Activated naive CD4-positive, alpha-beta T cell (primary cell): Measurements from ENCODE around the gene FOXO6.

Experiments used
- DNase-seq, 4 experiments: peaks; one replicate each; lab custom pipeline; 2025; lab: John Stamatoyannopoulos, UW

FOXO6 gene

DNA sequence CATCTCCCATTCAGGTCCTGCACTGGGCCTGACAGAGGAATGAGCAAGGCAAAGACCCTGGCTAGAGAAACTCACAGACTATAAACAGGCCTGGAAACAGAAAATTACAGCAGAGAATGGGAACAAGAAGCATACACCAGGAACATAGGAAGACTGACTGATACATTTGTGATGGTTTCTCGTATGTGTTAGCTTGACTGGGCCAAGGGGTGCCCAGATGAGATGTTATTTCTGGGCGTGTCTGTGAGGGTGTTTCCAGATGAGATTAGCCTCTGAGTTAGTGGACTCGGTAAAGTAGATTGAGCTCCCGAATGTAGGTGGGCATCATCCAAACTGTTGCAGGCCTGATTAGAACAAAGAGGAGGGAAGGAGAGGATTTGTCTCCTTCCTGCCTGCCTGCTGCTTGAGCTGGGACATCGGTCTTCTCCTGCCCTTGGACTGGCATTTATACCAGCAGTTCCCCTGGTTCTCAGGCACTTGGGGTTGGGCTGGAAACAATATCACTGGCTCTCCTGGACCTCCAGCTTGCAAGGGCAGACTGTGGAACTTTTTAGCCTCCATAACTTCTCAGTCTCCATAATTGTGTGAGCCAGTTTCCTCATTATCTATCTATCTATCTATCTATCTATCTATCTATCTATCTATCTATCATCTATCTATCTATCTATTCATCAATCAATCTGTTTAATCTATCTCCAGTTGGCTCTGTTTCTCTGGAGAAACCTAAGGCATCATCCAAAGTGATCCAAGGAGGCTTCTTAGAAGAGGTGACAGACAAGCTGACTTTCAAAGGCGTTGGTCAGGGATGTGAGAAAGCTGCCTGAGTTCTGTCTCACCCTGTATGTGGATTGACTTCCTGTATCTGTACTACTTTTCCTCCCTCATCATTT lies 9.7 kb upstream of the FOXO6 start:
- no peak for DNase-seq

DNA sequence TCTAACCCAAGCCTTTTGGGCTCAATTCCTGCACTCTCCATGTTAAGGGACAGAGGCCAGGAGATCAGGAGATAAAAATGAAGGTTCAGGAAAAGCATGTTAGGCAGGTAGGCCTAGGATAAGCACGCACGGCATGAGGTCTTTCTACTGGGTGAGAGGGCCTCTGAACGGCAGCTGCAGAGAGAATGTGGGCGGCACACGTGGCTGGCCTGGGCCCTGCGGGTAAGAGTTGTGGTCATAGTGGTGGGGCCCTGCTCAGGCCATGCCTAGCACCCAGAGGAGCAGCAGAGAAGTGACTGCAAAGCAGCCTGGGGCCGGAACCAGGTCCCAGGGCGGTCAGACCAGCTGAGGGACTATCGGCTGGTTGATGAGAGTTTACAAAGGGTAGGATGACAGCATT lies 7.5 kb upstream of the FOXO6 start:
- DNase-seq = no peak

DNA sequence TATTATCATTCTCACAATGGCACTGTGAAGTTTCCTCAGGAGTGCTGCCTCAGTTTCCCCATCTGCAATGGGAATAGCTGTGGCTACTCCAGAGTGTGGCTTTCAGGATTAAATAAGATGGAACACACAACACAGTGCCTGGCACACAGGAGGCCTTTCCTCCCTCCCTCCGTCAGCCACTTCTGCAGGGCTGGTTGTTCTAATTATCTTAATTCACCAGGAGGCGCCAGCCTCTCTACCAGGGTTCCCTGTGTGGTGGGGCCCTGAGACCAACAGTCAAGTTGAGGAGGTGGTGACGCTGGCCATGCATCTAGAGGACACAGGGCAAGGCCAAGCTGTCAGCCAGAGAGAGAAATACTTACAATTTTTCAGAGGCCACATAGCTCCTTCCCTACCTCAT lies 6.3 kb upstream of the FOXO6 start:
- no peak for DNase-seq

DNA sequence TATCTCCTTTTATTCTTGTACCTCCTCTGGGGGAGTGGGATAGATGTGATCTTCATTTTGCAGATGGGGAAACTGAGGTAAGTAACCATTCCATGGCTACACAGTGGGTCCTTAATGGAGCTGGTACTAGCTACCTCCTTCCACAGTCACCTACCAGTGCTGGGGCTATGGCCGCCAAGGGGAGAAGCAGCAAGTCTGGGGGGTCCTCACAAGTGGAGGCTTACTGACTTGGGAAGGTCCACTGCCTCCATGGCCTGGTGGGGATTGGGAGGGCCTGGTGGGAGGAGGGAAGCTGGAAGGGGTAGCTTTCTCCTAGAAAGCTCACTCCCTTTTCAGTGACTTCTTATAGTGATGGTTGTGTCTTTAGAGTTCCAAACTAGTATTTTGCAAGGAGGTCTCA lies 5.9 kb upstream of the FOXO6 start:
- no peak for DNase-seq

DNA sequence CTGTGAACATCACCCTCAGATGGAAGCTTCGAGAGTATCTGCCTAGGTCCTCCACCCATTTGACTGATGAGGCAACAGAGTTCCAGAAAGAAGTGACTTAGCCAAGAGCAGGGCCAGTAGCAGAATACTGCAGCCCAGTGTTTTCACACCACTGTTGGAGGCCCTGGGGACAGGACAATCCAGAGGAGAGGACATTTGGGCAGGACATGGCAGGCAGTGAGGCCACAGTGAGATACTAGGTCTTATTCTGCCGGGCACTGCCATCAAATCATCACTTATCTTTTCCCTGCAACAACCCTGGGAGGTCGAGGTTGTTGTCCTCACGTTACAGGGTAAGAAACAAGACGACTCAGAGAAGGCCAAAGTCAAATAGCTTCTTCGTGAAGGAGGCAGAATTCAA lies 5.5 kb upstream of the FOXO6 start:
- DNase-seq = no peak

DNA sequence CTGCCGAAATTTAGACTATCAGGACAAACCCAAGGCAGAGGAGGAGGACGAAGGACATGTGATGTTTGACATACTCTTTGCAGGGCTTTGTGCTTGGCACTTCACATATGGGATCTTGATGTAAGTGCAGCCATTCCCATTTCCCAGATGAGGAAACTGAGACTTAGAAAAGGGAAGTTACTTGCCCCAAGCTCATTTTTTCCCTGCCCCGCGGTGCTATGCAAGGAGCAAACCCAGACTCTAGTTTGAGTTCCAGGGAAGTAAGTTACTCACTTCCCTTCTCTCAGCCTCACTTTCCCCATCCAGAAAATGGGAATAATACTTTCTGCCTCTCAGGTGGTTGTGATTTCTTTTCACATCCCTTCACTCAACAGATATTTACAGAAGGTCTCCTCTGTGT lies 4.5 kb upstream of the FOXO6 start:
- DNase-seq = no peak

DNA sequence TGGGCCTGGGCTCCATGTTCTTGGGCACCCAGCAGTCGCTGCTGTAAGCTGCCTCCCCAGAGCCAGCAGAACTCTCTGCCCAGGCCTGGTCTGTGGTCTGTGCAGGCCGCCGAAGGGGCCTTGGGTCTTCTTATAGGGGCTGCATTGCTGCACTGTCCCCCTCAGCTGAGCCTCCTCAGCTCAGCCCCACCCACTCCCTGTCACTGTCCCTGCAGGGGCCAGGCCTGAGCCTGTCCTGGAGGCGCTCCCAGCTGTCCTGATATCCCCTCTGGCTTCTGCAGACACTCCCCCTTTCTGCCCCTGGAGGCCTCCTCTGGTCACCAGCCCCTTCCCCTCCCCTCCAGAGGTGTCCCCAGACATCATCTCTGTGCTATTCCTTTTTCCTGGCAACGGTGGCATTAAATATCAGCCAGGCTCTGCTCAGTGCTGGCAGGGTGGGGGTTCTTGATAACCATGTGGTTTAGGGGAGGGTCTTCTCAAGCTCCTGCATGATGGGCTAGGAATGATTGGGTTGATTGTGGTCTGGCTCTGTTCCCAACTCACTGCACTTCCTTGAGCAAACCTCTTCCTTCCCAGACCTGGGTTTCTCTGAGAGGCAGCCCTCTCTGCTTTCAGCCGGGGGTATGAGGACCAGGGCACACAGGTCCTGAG lies 3.7 kb upstream of the FOXO6 start:
- DNase-seq = no peak

DNA sequence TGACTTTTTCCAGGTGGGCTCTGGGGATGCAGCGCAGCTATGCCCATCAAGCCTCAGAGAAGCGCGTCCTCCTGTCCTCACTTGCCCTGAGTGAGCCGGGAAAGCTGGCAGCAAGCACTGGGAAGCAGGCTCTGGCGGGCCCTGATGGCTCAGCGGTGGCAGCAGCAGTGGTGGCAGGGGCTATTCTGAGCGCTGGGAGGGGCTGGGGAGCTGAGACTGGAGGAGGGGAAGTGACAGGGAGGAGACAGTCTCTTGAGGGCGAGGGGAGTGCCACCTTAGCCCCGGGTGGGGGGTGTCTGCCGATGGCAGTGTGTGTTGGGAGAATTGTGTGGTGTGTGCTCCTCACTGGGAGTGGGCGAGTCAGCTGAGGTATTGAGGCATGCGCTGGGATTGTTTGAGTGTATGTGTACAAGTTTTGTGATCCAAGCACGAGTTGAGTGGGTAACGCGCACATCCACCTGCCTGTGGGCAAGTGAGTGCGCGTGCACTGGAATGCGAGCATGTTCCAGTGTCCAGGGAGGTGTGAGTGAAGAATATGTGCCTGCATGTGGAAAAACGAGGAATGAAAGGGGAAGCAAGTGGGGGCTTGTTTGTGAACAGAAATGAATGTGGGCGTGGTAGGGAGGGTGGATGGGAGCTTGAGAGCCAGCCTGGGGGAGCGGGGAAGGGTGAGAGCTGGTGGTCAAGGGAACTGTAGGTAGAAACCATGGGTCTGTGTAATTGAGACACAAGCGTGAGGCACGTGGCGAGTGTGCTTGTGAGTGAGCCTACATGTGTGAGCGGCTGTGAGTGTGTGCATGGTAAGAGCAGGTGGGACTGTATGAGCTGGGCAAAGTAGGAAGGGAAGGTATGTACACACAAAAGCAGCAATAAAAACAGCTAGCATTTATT lies 2.9 kb upstream of the FOXO6 start:
- no peak for DNase-seq

DNA sequence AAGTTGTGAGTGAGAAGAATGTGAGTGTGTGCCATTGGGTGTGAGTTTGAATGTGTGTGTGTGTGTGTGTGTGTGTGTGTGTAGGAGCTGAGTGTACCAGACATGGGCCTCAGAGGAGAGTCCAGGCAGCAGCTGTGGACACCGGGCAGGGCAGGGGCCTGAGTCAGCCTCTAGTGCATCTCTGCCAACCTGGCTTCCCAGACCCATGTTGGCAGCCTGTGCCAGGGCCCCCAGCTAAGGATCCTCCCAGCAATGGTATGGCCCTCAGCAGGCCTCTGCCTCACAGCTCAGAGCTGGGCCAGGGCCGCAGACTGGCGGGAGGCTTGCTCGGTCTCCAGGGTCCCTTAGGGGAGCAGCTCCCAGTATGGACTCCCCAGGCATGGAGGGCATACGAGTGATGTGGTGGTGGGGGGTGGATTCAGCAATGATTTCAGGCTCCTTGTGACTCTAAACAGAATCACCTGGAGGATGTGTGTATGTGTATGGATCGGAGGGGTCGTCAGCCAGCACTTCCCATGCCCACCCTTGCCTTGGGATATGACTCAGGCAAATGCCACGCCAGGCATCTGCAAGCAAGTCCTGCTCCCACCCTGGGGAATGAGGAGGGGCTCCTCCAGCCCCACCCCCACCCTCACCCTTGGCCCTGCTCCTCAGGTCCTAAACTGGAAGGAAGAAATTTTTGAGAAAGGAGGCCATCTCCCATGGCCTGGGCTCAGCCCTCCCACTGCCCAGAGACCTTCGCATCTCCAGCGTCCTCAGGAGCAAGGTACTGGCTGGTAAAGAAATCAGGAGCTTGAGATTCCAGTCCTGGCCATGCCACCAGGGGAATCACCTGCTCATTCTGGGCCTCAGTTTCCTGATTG lies 1.8 kb upstream of the FOXO6 start:
- DNase-seq = no peak

DNA sequence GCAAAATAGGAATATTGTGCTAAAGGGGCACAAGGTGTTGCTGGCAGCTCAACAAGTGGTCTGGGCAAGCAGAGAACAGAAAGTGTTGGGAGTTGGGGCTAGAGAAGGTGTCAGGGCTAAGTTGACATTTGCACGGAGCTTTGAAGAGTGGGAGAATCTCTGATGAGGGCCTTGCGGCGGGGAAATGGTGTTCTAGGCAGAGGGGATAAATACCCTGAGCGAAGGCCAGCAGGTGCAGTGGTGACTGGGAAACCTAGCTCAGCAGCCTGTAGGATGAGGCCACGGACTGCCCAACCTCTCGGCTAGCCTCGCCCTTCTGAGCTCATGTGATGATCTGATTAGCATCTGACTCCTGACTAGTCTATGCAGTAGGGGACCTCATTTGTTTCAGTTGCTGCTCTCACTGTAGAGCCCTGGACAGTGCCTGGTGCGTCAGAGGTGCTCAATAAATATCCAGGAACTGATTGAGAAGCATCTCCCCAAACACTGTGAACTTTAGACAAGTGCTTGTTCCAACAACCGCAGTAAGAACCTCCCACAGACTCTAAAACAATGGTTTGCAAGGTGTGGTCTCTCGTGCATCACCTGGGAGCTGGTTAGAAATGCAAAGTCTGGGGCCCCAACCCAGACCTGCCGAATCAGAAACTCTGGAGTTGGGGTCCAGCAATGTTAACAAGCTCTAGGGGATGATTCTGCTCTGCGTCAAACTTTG lies 1.0 kb upstream of the FOXO6 start:
- no peak for DNase-seq

DNA sequence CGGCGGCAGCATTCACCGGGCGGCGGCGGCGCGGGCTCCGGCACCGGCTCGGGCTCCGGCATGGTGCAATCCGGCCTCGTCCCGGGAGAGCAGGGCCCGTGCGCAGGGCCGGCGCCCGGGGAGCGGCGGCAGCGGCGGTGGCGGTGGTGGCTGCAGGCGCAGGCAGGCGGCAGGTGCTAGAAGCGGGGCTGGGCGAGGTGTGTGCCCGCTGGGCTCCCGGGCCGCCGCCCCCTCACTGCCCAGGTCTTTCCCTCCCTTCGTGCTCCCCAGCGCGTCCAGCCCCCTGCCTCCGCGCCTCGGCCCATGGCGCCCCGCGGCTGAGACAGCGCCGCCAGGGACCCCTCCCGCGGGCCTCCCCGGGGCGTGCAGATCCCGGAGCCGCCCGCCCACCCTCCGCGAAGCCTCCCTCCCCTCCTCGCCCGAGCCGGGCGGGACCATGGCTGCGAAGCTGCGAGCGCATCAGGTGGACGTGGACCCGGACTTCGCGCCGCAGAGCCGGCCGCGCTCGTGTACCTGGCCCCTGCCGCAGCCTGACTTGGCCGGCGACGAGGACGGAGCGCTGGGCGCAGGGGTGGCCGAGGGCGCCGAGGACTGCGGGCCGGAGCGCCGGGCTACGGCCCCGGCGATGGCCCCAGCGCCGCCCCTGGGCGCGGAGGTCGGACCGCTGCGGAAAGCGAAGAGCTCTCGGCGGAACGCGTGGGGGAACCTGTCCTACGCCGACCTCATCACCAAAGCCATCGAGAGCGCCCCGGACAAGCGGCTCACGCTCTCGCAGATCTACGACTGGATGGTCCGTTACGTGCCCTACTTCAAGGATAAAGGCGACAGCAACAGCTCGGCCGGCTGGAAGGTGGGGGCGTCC lies 492 bp downstream of the FOXO6 start:
- no peak for DNase-seq

DNA sequence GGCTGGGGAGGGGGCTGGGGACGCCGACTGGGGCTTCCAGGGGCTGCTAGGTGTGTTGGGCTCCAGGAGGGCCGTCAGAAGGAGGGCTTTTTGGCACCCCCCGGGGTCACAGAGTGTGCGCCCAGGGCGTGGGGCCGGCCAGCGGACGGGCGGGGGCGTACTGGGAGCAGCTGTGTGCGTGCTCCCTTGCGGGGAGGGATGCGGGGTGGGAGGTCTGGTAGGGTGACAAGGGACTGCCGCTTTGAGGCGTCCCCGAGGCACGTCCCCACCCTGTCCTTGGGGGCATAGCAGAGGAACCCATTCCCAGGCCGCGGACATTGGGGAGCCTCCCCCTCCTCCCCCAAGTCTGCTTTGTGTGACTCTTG lies 1.1 kb downstream of the FOXO6 start:
- no peak for DNase-seq

DNA sequence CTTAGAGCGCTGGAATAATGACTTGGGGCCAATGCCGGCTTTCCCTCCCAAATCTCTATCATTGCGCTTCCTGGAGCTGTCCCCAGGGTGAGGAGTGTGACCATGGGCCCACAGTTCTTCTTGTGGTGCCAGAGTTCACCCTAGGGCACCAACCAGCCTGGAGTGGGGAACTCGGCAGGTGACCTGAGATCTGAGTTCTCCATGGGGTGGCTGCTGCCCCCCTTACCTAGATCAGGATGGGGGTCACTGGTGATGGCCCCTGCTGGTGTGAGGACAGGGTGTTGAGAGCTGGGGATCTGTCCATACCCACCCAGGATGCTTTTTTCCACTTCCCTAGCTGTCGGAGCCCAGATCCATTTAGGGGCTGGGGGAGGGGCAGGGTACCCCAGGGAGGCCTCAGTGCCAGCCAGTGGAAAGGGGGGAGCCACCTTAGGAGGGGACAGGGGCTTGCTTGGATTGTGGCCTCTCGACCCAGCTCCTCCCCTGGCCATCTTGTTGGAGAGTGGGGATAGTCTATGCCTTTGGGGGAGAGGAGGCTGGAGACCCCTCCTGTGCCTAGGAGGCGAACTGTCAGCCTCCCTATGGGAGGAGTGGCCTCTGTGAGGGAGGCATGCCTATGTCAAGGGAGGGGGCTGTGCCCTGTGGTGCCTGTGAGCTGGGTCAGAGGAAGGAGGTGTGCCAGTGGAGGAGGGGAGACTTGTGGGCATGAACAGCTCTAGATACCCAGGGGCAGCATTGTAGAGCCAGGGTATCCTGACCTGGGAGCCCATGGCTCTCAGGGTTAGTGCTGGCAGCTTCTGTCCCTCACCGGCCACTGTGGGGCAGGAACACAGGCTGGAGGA lies 1.7 kb downstream of the FOXO6 start:
- no peak for DNase-seq

DNA sequence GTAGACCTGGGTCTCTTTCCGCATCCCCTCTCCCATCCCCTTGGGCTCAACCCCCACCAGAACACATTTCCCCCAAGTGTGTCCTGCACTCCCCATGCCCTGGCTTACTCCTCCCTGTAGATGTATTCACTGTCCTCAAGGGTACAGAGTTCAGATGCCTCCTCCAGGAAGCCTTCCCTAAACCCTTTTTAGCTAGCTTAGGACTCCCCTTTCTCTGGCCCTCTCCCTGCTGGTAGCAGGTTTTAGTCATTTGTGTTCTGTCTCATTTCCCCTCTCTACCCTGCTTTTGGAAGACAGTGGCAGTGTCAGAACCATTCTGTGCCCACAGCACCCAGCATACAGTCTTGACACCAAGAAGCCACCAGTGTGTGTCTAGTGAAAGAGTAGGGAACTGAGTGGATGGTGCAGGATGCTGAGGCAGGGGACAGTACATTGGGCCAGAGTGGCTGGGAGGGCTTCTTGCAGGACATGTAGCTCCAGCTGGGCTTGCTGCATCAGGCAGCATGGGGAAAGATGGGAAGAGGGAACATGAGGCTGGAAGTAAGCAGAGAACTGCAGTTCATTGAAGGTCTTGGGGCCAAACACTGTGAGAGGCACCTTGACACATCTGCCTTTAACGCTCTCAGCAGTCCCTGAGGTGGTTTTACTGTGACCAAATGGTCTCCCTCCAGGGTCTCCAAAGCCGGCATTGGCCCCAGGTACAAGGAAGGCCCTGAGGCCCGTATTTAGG lies 2.5 kb downstream of the FOXO6 start:
- no peak for DNase-seq

DNA sequence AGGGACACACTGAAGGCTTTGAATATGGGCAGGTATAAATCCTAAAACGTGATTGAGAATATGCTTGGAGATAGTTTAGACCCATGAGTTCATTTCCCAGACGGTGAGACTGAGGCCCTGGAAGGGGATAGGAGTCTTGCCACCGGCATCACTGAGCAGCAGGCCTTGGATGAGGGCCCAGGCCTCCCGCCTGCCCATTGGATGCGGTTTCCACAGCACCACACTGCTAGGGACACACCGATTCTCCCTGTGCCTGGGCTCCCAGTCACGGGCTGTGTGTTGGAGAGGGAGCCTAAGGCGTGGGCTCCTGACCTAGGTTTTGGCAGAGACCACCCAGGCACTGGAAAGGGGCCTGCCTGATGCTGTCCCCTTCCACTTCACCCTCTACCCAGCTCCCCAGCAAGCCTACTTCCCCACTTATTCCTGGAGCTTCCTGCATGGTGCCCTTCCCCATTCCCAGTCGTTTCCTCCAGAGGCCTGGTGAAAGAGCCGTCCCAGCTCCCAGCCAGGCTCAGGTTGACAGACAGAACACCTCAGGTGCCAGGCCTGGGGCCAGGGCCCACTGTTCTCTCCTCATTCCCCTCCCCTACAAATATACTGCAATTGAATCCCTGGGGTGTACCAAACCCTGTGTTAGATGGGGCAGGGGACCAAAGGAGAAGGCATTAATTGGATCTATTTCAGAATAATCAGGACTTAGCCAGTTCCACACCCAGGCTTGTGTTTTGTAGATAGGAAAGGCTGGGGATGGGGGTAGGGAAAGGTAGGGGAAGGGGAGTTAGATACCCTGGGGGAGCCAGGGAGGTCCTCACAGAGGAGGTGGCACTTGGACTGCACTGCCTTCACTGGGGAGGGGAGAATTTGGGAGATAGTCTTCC lies 3.4 kb downstream of the FOXO6 start:
- no peak for DNase-seq

DNA sequence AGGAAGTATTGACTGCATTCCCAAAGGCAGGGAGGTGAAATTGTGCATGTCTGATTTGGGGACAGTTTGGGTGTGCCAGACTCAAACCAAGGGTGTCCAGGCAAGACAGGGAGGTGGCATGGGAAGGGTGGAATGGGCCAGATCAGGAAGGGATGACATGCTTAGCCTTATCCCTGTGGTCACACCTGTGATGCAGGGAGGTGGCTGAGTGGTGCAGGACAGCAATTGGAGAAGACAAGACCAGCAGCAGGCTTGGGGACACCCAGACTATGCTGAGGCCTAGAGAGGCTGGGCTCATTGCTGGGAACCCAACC lies 4.0 kb downstream of the FOXO6 start:
- DNase-seq = no peak

DNA sequence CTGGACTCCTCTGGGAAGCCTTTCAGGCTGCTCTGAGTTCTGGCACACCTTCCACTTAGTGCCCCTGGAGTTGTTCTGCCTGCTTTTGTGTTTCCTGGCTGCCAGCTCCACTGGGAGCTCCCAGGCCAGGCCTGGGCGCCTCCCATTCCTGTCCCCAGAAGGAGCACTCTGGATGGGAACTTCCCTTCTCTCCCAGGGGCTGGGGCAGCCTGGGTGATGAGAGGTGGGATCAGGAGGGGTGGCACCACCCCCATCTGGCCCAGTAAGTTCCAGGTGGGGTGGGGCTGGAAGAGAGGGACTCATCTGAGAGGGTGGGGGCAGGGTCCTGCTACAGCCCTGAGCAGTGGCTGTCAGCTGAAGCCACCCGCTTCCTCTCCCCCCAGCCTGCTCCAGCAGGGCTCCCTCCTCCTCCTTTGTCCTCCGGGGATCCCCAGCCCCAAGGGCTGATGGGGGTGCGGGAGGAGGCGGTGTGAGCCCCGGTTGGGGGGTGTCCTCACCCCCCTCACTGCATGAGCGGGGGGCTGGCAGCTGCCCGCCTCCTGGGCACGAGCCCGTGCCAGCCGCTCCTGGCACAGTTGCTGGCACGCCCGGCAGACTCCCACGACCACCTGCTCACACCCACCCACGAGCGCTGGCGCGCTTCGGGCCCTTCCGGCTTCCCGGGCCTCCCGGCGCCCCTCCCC lies 4.7 kb downstream of the FOXO6 start:
- no peak for DNase-seq
